Omental fat pad (tissue), 4 donors: ENCODE measurements around the gene UBE2D4. TPM values are rescaled to one million over a fixed set of nuclear protein-coding genes. Genes with fewer than 3 reads are reported as not detected.
A peak's percentile ranks its signal among the peaks of the same experiment; 100 is the strongest.

ENCODE experiments used
- ATAC-seq: fragments of 150-250 bp; one replicate; pipeline ENCODE4 v1.9.1; 2016; ENCODE audit warnings: mild to moderate bottlenecking, moderate library complexity; ENCODE audit not compliant: low FRiP score
- DNase-seq: peaks from one replicate; pipeline ENCODE4 v3.0.0-alpha.2; 2019; ENCODE audit warnings: low spot score
- CTCF ChIP-seq, 3 donors: fragments of 450-650 bp; IDR thresholded peaks; one replicate each; pipeline ENCODE4 v1.5.1; 2016 to 2017; ENCODE audit warnings: antibody characterized with exemption in 3 of 3, mild to moderate bottlenecking in 3 of 3, moderate library complexity in 2 of 3
- total RNA-seq, 4 donors: library from RNA; depleted of rRNA; stranded (reverse); fragments of >200 nt; gene quantifications; one replicate each; pipeline ENCODE4 v1.1.0, GENCODE V29; 2016

The UBE2D4 gene
- 10 to 100 TPM; 21.4 to 27.1 (median 24.2) TPM for total RNA-seq

GRCh38 chr7:43925984-43926797, at the start of gene UBE2D4:
UBE2D4 (plus strand) TSS chr7:43926436; CDS start chr7:43926533, 97 bp downstream.
- no peak for TF ChIP-seq CTCF (IDR thresholded peaks at IDR 0.05)
- ATAC-seq (peak; percentile 93), DNase-seq (peak; percentile 72)

- TF ChIP-seq CTCF (IDR thresholded peaks at IDR 0.05) = no peak
Measured at GRCh38 chr7:43876976-43877745, 49.1 kb upstream of the UBE2D4 start.

GRCh38 chr7:43877968-43878864, 48.0 kb upstream of the UBE2D4 start:
- no peak for DNase-seq
- TF ChIP-seq CTCF (IDR thresholded peaks at IDR 0.05) = no peak
- ATAC-seq = no peak

More at GRCh38 chr7:43876976-43877745, 49.1 kb upstream of the UBE2D4 start:
- DNase-seq = no peak
- ATAC-seq = no peak

- TF ChIP-seq CTCF (IDR thresholded peaks at IDR 0.05) = no peak
- ATAC-seq = no peak
- no peak for DNase-seq
Measured at GRCh38 chr7:43878867-43879266, 47.4 kb upstream of the UBE2D4 start.

GRCh38 chr7:43879477-43879876, 46.8 kb upstream of the UBE2D4 start:
- ATAC-seq (no peak), DNase-seq (no peak)
- TF ChIP-seq CTCF (IDR thresholded peaks at IDR 0.05) = no peak

- no peak for TF ChIP-seq CTCF (IDR thresholded peaks at IDR 0.05)
- ATAC-seq (no peak), DNase-seq (no peak)
Measured at GRCh38 chr7:43880596-43880995, 45.6 kb upstream of the UBE2D4 start.
